Vagina (tissue), 2 donors: ENCODE measurements around the gene RBPJ. TPM values are rescaled to one million over a fixed set of nuclear protein-coding genes. Genes with fewer than 3 reads are reported as not detected.
A peak's percentile ranks its signal among the peaks of the same experiment; 100 is the strongest.

Experiments
- DNase-seq, 2 donors: peaks; one replicate each; pipeline ENCODE4 v3.0.0-alpha.2; 2017; ENCODE audit errors: extremely low spot score in 2 of 2
- H3K27ac ChIP-seq: fragments of 200-600 bp; sonication (generic); one replicate; pipeline ENCODE4 v1.5.1; 2019
- H3K27me3 ChIP-seq: fragments of 200-600 bp; sonication (generic); one replicate; pipeline ENCODE4 v1.5.1; 2019
- H3K36me3 ChIP-seq, 2 donors: fragments of 200-600 bp; sonication (generic); one replicate each; pipeline ENCODE4 v1.5.1; 2017 to 2019
- H3K4me1 ChIP-seq: fragments of 200-600 bp; sonication (generic); one replicate; pipeline ENCODE4 v1.5.1; 2019
- H3K4me3 ChIP-seq, 2 donors: fragments of 200-600 bp; sonication (generic); 1 replicate in 1 of 2; 2 replicates in 1 of 2; pipeline ENCODE4 v1.5.1; 2016 to 2019
- H3K9me3 ChIP-seq: fragments of 200-600 bp; sonication (generic); one replicate; pipeline ENCODE4 v1.5.1; 2019
- CTCF ChIP-seq, 3 experiments: fragments of 450-650 bp in 2 of 3; fragments of 200-600 bp in 1 of 3; sonication (generic) in 1 of 3; IDR thresholded peaks; one replicate each; pipeline ENCODE4 v1.5.1; 2017 to 2019; ENCODE audit warnings: antibody characterized with exemption in 3 of 3, mild to moderate bottlenecking in 2 of 3, moderate library complexity in 2 of 3
- POLR2A ChIP-seq, 2 donors: fragments of 450-650 bp; IDR thresholded peaks; one replicate each; pipeline ENCODE4 v1.6.1; 2017; ENCODE audit warnings: antibody characterized with exemption in 2 of 2, mild to moderate bottlenecking in 2 of 2, moderate library complexity in 2 of 2
- POLR2AphosphoS5 ChIP-seq, 2 donors: sonication (generic); formaldehyde crosslinking; IDR thresholded peaks; one replicate each; pipeline ENCODE4 v1.9.0; 2017; ENCODE audit warnings: antibody characterized with exemption in 2 of 2, mild to moderate bottlenecking in 2 of 2, low read depth in 1 of 2; ENCODE audit not compliant: insufficient read depth in 1 of 2
- intact Hi-C: fragments of 100-400 bp; cut with DNase I; formaldehyde crosslinking; loops from one replicate; pipeline ENCODE4 v1.15.1; 2023
- total RNA-seq: library from RNA; depleted of rRNA; stranded (reverse); fragments of >200 nt; gene quantifications from one replicate; pipeline ENCODE4 v1.2.3, GENCODE V29; 2016

Gene RBPJ
- total RNA-seq, 1 donor from 2014 or later = 50.8 TPM

DNA sequence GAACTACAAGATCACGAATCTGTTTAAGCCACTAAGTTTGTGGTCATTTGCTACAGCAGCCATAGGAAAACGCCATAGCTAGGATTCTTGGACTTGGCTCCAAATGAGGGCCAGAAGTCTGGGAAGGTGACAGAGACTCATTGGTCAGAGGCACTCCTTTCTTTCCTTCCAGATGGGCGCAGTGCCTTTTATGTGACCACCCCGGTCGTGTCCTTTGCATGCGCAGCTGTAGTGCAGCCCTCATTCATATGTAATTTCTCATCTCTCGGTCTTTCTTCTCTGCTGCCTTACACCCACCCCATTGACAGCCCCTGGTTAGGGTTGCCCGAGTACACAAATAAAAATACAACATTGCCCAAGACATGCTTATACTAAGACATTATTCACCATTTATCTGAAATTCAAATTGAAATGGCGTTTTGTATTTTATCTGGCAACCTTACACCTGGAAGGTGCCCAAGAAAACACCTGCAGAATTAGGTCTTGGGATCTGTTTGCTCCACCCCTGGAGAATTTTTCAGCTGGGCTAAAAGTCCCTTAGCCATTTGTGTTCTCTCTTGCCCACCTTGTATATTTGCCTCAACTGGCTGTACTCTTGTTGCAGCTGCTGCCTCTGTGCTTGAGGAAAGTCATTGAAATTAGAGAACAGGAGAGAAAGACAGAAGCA, 147.6 kb downstream of the RBPJ start:
- intact Hi-C loops = no loop called here
- Histone ChIP-seq H3K4me1 (no peaks in the 10 kb centered on the region), H3K36me3 (no peaks in the 10 kb centered on the region), H3K27me3 (no peaks in the 10 kb centered on the region), H3K9me3 (peaks cover 3% of the 10 kb centered on the region), H3K27ac (no peak overlapping the region), H3K4me3 (no peak overlapping the region)
- no peak for TF ChIP-seq POLR2A (IDR thresholded peaks at IDR 0.05)
- TF ChIP-seq POLR2AphosphoS5 (IDR thresholded peaks at IDR 0.05; ENCODE audit: insufficient read depth in 1 of 2, low read depth in 1 of 2) = no peak
- TF ChIP-seq CTCF (IDR thresholded peaks at IDR 0.05) = no peak
- DNase-seq = peak; percentile 20 to 61

GRCh38 chr4:26468977-26469376, 148.2 kb downstream of the RBPJ start:
- no peak overlapping the region for H3K27ac ChIP-seq
- no peak overlapping the region for H3K4me3 ChIP-seq
- no peaks in the 10 kb centered on the region for H3K4me1 ChIP-seq
- intact Hi-C loops = no loop called here
- DNase-seq = peak; percentile 42 to 61
- H3K27me3 ChIP-seq = no peaks in the 10 kb centered on the region
- TF ChIP-seq POLR2A (IDR thresholded peaks at IDR 0.05) (no peak), CTCF (IDR thresholded peaks at IDR 0.05) (no peak), POLR2AphosphoS5 (IDR thresholded peaks at IDR 0.05; ENCODE audit: insufficient read depth in 1 of 2, low read depth in 1 of 2) (no peak)
- H3K9me3 ChIP-seq = no peaks in the 10 kb centered on the region
- H3K36me3 ChIP-seq = no peaks in the 10 kb centered on the region

DNA sequence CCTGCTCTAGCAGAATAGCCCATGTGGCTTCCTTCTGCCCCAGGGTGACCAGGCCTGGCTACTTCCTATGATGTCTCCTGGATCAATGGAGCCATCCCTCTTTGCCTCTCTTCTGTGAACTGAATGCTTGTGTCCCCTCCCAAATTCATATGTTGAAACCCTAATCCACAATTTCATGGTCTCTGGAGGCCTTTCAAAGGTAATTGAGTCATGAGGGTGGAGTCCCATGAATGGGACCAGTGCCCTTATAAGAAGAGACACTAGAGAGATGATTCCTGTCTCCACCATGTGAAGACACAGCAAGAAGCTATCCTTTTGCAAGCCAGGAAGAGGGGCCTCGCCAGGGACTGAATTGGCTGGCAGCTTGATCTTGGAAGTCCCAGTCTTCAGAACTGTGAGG, 151.1 kb downstream of the RBPJ start:
- no peak overlapping the region for H3K27ac ChIP-seq
- H3K36me3 ChIP-seq = no peaks in the 10 kb centered on the region
- DNase-seq = peak in 1 of 2 donors; percentile 47
- no peaks in the 10 kb centered on the region for H3K27me3 ChIP-seq
- intact Hi-C loops = no loop called here
- H3K4me3 ChIP-seq = no peak overlapping the region
- no peaks in the 10 kb centered on the region for H3K9me3 ChIP-seq
- no peaks in the 10 kb centered on the region for H3K4me1 ChIP-seq
- no peak for TF ChIP-seq POLR2AphosphoS5 (IDR thresholded peaks at IDR 0.05; ENCODE audit: insufficient read depth in 1 of 2, low read depth in 1 of 2)
- no peak for TF ChIP-seq CTCF (IDR thresholded peaks at IDR 0.05)
- no peak for TF ChIP-seq POLR2A (IDR thresholded peaks at IDR 0.05)

- intact Hi-C loops = no loop called here
- no peak overlapping the region for H3K4me3 ChIP-seq
- no peak overlapping the region for H3K27ac ChIP-seq
- H3K4me1 ChIP-seq = no peaks in the 10 kb centered on the region
- TF ChIP-seq POLR2A (IDR thresholded peaks at IDR 0.05) (no peak), CTCF (IDR thresholded peaks at IDR 0.05) (no peak), POLR2AphosphoS5 (IDR thresholded peaks at IDR 0.05; ENCODE audit: insufficient read depth in 1 of 2, low read depth in 1 of 2) (no peak)
- DNase-seq = no peak
- no peaks in the 10 kb centered on the region for H3K9me3 ChIP-seq
- no peaks in the 10 kb centered on the region for H3K27me3 ChIP-seq
- H3K36me3 ChIP-seq = no peaks in the 10 kb centered on the region
Measured at GRCh38 chr4:26473893-26474292, 153.1 kb downstream of the RBPJ start.

DNA sequence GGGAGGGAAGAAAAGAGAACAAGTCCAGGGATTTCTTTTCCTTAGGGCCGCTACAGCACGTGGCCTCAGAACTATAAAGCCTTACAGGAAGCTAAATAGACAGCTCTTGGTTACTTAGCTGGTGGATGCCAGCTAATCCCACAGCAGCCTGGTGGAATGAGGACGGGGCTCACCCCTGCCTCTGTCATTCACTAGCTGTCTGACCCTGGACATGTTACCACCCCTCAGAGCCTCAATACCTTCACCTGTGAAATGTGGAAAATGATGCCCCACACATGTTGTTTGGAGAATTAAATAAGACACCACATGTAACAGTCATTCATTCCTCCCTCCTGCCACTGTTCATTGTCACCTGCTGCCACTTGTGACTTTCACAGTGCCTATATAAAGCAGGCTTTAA, 153.7 kb downstream of the RBPJ start:
- Histone ChIP-seq H3K9me3 (no peaks in the 10 kb centered on the region), H3K27me3 (no peaks in the 10 kb centered on the region), H3K27ac (no peak overlapping the region), H3K4me3 (no peak overlapping the region), H3K36me3 (no peaks in the 10 kb centered on the region), H3K4me1 (no peaks in the 10 kb centered on the region)
- intact Hi-C loops = no loop called here
- no peak for DNase-seq
- no peak for TF ChIP-seq POLR2AphosphoS5 (IDR thresholded peaks at IDR 0.05; ENCODE audit: insufficient read depth in 1 of 2, low read depth in 1 of 2)
- TF ChIP-seq CTCF (IDR thresholded peaks at IDR 0.05) = no peak
- no peak for TF ChIP-seq POLR2A (IDR thresholded peaks at IDR 0.05)
